Caki2 (cell line): ENCODE results near the gene HPS5. TPM values are rescaled to one million over a fixed set of nuclear protein-coding genes. Genes with fewer than 3 reads are reported as not detected.
"Not testable (repeated sequence)": the region's sequence is repeated elsewhere in the genome, so short reads cannot be mapped to it uniquely, and the experiment has no call there.

Experiments
- DNase-seq: peaks from one replicate; pipeline ENCODE4 v3.0.0-alpha.2; 2015; ENCODE audit warnings: low read depth
- in situ Hi-C: cut with HindIII; loops from 2 replicates; pipeline ENCODE4 v1.10.0; 2016; ENCODE audit warnings: low sequenced_read_pairs, low pct_unique_long_range_greater_than_20kb, mixed read lengths
- total RNA-seq: library from RNA; depleted of rRNA; stranded (reverse); fragments of >200 nt; shearing (Covaris generic); gene quantifications from 2 replicates; pipeline ENCODE4 v1.2.3, GENCODE V29; 2014; ENCODE audit warnings: low replicate concordance; rRNA removed

The HPS5 gene
- total RNA-seq, 1 experiment from 2014 or later = 28.4 TPM

GRCh38 chr11:18253778-18254338, 68.1 kb downstream of the HPS5 start:
- DNase-seq = no peak
- in situ Hi-C loops = no loop called here

- in situ Hi-C loops = no loop called here
- DNase-seq = no peak
Measured at GRCh38 chr11:18253233-18253632, 68.7 kb downstream of the HPS5 start.

GRCh38 chr11:18248561-18248960, 73.4 kb downstream of the HPS5 start, which contains the start of gene SAA2:
TSS of gene SAA2 (minus strand) at chr11:18248668. CDS start at chr11:18248011, 657 bp downstream.
- DNase-seq = no peak
- in situ Hi-C loops = no loop called here

GRCh38 chr11:18247191-18247581, 74.8 kb downstream of the HPS5 start:
- in situ Hi-C loops, DNase-seq: not testable (repeated sequence)

- in situ Hi-C loops, DNase-seq: not testable (repeated sequence)
Measured at GRCh38 chr11:18246379-18247190, 75.4 kb downstream of the HPS5 start.

GRCh38 chr11:18245396-18245795, 76.5 kb downstream of the HPS5 start:
- in situ Hi-C loops = no loop called here
- no peak for DNase-seq

GRCh38 chr11:18243783-18244362, 78.1 kb downstream of the HPS5 start:
- peak; percentile 51 for DNase-seq
- in situ Hi-C loops = no loop called here

- in situ Hi-C loops = no loop called here
- no peak for DNase-seq
Measured at GRCh38 chr11:18239655-18240054, 82.3 kb downstream of the HPS5 start.

- no peak for DNase-seq
- in situ Hi-C loops = no loop called here
Measured at GRCh38 chr11:18236664-18237356, 85.1 kb downstream of the HPS5 start, which contains the start of gene SAA4. TSS of gene SAA4 (minus strand) at chr11:18236802. CDS start at chr11:18235926, 876 bp downstream.

- in situ Hi-C loops = no loop called here
- no peak for DNase-seq
Measured at GRCh38 chr11:18235394-18236334, 86.3 kb downstream of the HPS5 start.

- in situ Hi-C loops = no loop called here
- no peak for DNase-seq
Measured at GRCh38 chr11:18233912-18234311, 88.0 kb downstream of the HPS5 start.

GRCh38 chr11:18230859-18231258, 91.1 kb downstream of the HPS5 start:
- DNase-seq = no peak
- in situ Hi-C loops = no loop called here

GRCh38 chr11:18229501-18229900, 92.4 kb downstream of the HPS5 start:
- in situ Hi-C loops = no loop called here
- no peak for DNase-seq

Other genes with a start within 250 kb of the HPS5 start
- 14.4 and 26.3 TPM in 2 replicates for gene SAAL1, start 216.1 kb downstream of the HPS5 start, total RNA-seq
- not detected in 2 replicates for gene MRGPRX3, start 189.6 kb downstream of the HPS5 start, total RNA-seq
- gene MRGPRX4, start 149.3 kb downstream of the HPS5 start, total RNA-seq = not detected in 2 replicates
- gene SAA4, start 85.3 kb downstream of the HPS5 start, total RNA-seq = not detected in 2 replicates
- not detected in 2 replicates for gene SAA2, start 73.5 kb downstream of the HPS5 start, total RNA-seq
- 0.67 and 4.8 TPM in 2 replicates for gene SAA1, start 55.9 kb downstream of the HPS5 start, total RNA-seq
- 73.3 and 76.1 TPM in 2 replicates for gene GTF2H1, start 427 bp upstream of the HPS5 start, total RNA-seq
- 1,568 and 1,798 TPM in 2 replicates for gene LDHA, start 72.4 kb upstream of the HPS5 start, total RNA-seq
- 17.3 and 17.4 TPM in 2 replicates for gene LDHC, start 90.2 kb upstream of the HPS5 start, total RNA-seq
- gene LDHAL6A, start 133.7 kb upstream of the HPS5 start, total RNA-seq = not detected in 2 replicates
- gene TSG101, start 204.8 kb upstream of the HPS5 start, total RNA-seq = 82.8 and 117 TPM in 2 replicates